B cell (primary cell): ENCODE results near the gene BIRC7. TPM values are rescaled to one million over a fixed set of nuclear protein-coding genes. Genes with fewer than 3 reads are reported as not detected.

Experiments
- ATAC-seq: fragments of 200-7000 bp; cut with Tn5 transposase; one replicate; pipeline ENCODE4 v1.10.0; 2021; ENCODE audit warnings: low read depth, mild to moderate bottlenecking, moderate number of reproducible peaks, moderate library complexity
- CTCF ChIA-PET: fragments of 350-600 bp; sonication (Branson Sonifier 250); formaldehyde crosslinking; loops from one replicate; lab custom pipeline; 2021; ENCODE audit warnings: antibody characterized with exemption, inconsistent platforms; lab: Charles Lee
- POLR2A ChIA-PET: fragments of 350-600 bp; sonication (Branson Sonifier 250); formaldehyde crosslinking; loops from one replicate; lab custom pipeline; 2021; ENCODE audit warnings: antibody characterized with exemption; lab: Charles Lee
- DNase-seq: peaks from one replicate; pipeline ENCODE4 v3.0.0; 2013
- H2AFZ ChIP-seq: 2 replicates; pipeline ENCODE4 v1.6.1; 2012; ENCODE audit warnings: mild to moderate bottlenecking, low read depth, low read length; ENCODE audit not compliant: insufficient read depth, poor library complexity, severe bottlenecking
- H3K27ac ChIP-seq, 2 donors: 1 replicate in 1 of 2; 2 replicates in 1 of 2; pipeline ENCODE4 v1.5.1; 2012 to 2013; ENCODE audit warnings: low read length in 2 of 2, mild to moderate bottlenecking in 2 of 2, moderate library complexity in 1 of 2
- H3K27me3 ChIP-seq, 4 experiments: fragments of 200-600 bp in 1 of 4; sonication (generic) in 1 of 4; replicated peaks in 1 of 4; 1 replicate in 2 of 4; 2 replicates in 2 of 4; pipeline versions ENCODE4 v1.6.1 to v1.7.0; 2013 to 2016; ENCODE audit warnings: low read length in 3 of 4, mild to moderate bottlenecking in 2 of 4, mixed read lengths in 1 of 4, moderate library complexity in 1 of 4; ENCODE audit not compliant: insufficient read depth in 4 of 4, control insufficient read depth in 3 of 4; ENCODE audit errors: control extremely low read depth in 1 of 4
- H3K36me3 ChIP-seq, 2 experiments: replicated peaks in 1 of 2; 1 replicate in 1 of 2; 2 replicates in 1 of 2; pipeline versions ENCODE4 v1.6.1 to v1.7.1; 2013; ENCODE audit warnings: low read length in 1 of 2; ENCODE audit not compliant: insufficient read depth in 2 of 2, control insufficient read depth in 1 of 2; ENCODE audit errors: control extremely low read depth in 1 of 2, extremely low read depth in 1 of 2
- H3K4me1 ChIP-seq, 2 donors: fragments of 200-600 bp in 1 of 2; sonication (generic) in 1 of 2; 1 replicate in 1 of 2; 2 replicates in 1 of 2; pipeline versions ENCODE4 v1.5.1 to v1.6.1; 2013 to 2017; ENCODE audit warnings: low read length in 2 of 2; ENCODE audit not compliant: control insufficient read depth in 2 of 2, insufficient read depth in 2 of 2
- H3K4me2 ChIP-seq: replicated peaks from 2 replicates; pipeline ENCODE3; 2012; ENCODE audit warnings: mild to moderate bottlenecking, low read depth, low read length; ENCODE audit not compliant: poor library complexity, severe bottlenecking
- H3K4me3 ChIP-seq, 5 experiments: fragments of 200-600 bp in 1 of 5; sonication (generic) in 1 of 5; 1 replicate in 3 of 5; 2 replicates in 2 of 5; pipeline versions ENCODE4 v1.5.1 to v1.7.0; 2011 to 2016; ENCODE audit warnings: low read length in 4 of 5, mild to moderate bottlenecking in 4 of 5, low read depth in 2 of 5, control low read depth in 1 of 5, moderate library complexity in 1 of 5; ENCODE audit not compliant: insufficient read depth in 1 of 5; ENCODE audit errors: control extremely low read depth in 1 of 5, extremely low read depth in 1 of 5
- H3K79me2 ChIP-seq: fragments of 200-600 bp; sonication (generic); one replicate; pipeline ENCODE4 v1.6.0; 2016; ENCODE audit warnings: low read length; ENCODE audit not compliant: control insufficient read depth, insufficient read depth
- H3K9ac ChIP-seq: fragments of 200-600 bp; sonication (generic); 2 replicates; pipeline ENCODE4 v1.6.1; 2017; ENCODE audit warnings: mild to moderate bottlenecking, low read length, moderate library complexity
- H3K9me3 ChIP-seq, 3 donors: one replicate each; pipeline versions ENCODE4 v1.6.1 to v1.7.1; 2013; ENCODE audit warnings: low read length in 2 of 3; ENCODE audit not compliant: control insufficient read depth in 2 of 3, insufficient read depth in 1 of 3; ENCODE audit errors: control extremely low read depth in 1 of 3
- H4K20me1 ChIP-seq: 2 replicates; pipeline ENCODE4 v1.6.0; 2012; ENCODE audit warnings: mild to moderate bottlenecking, low read length; ENCODE audit not compliant: insufficient read depth, control insufficient read depth, poor library complexity, severe bottlenecking
- H3K27ac Mint-ChIP-seq: one replicate; pipeline ENCODE4 v1.8.0; 2021; ENCODE audit warnings: mixed read lengths
- H3K27me3 Mint-ChIP-seq: one replicate; pipeline ENCODE4 v1.8.0; 2021; ENCODE audit warnings: mixed read lengths
- H3K4me1 Mint-ChIP-seq: one replicate; pipeline ENCODE4 v1.8.0; 2021; ENCODE audit warnings: mixed read lengths
- H3K4me3 Mint-ChIP-seq: one replicate; pipeline ENCODE4 v1.8.0; 2021; ENCODE audit warnings: mixed read lengths
- H3K9me3 Mint-ChIP-seq: one replicate; pipeline ENCODE4 v1.8.0; 2022; ENCODE audit warnings: mixed read lengths; ENCODE audit not compliant: insufficient read depth
- CTCF ChIP-seq: fragments of 200-600 bp; IDR thresholded peaks from one replicate; pipeline ENCODE4 v1.8.0; 2022; ENCODE audit warnings: antibody characterized with exemption, mild to moderate bottlenecking
- EZH2 ChIP-seq: IDR thresholded peaks from 2 replicates; pipeline ENCODE4 v1.6.1; 2012; ENCODE audit warnings: borderline replicate concordance, low read depth, mild to moderate bottlenecking, moderate library complexity, low read length; ENCODE audit not compliant: insufficient read depth, poor library complexity, severe bottlenecking
- WGBS: methylation state at CpG from one replicate; pipeline ENCODE4 v1.1.5; 2013; ENCODE audit warnings: missing lambda C conversion rate; ENCODE audit not compliant: insufficient coverage; 5-methylcytosine and 5-hydroxymethylcytosine counted together
- intact Hi-C: fragments of 100-400 bp; cut with micrococcal nuclease; formaldehyde crosslinking; loops from one replicate; pipeline ENCODE4 v1.10.0; 2022
- polyA plus RNA-seq: library from polyadenylated mRNA; depleted of rRNA; stranded (reverse); fragments of >200 nt; gene quantifications from 2 replicates; pipeline ENCODE4 v1.2.3, GENCODE V29; 2012
- total RNA-seq, 2 donors: library from RNA; stranded (reverse); fragments of 120-200 nt in 1 of 2; gene quantifications; 1 replicate in 1 of 2; 2 replicates in 1 of 2; pipeline versions ENCODE4 v1.2.3 to v1.2.4, GENCODE V29; 2013 to 2022

Gene BIRC7
- total and polyA plus RNA-seq, 2 donors (not counting 1 experiment from before 2014, with no cell fraction given) = 0.12 TPM; not detected in 1

GRCh38 chr20:63236116-63236837, 572 bp downstream of the BIRC7 start:
- Histone ChIP-seq H3K9me3 (peaks cover 0 to 13% (median 0%) of the 10 kb centered on the region in 3 donors), H2AFZ (no peak overlapping the region), H3K4me1 (peaks cover 0 to 4% of the 10 kb centered on the region in 2 donors), H3K4me2 (no peak overlapping the region), H3K36me3 (no peaks in the 10 kb centered on the region), H4K20me1 (no peaks in the 10 kb centered on the region), H3K27ac (no peak overlapping the region), H3K9ac (no peak overlapping the region), H3K79me2 (no peaks in the 10 kb centered on the region), H3K4me3 (no peak overlapping the region), H3K27me3 (peaks cover 0 to 26% (median 7%) of the 10 kb centered on the region in 4 experiments)
- intact Hi-C loops = no loop called here
- Mint-ChIP-seq H3K27me3 (peaks cover 16% of the 10 kb centered on the region), H3K4me3 (no peak overlapping the region), H3K4me1 (peaks cover 3% of the 10 kb centered on the region), H3K9me3 (no peaks in the 10 kb centered on the region), H3K27ac (no peak overlapping the region)
- TF ChIP-seq CTCF (no peak), EZH2 (no peak)
- DNase-seq (no peak), ATAC-seq (no peak)
- 90% methylated on average over 26 of the region's 26 CpGs for WGBS
- ChIA-PET POLR2A (interaction anchor here (0.6 kb wide), 1 partner anchor 8 kb away, joined by 9 read pairs; no protein-coding TSS in a partner anchor), CTCF (interaction anchor here (1.8 to 4.7 kb wide), 2 partner anchors 13 to 145 kb away, joined by 4 to 35 read pairs; no protein-coding TSS in a partner anchor)

GRCh38 chr20:63238031-63238430, 2.3 kb downstream of the BIRC7 start:
- intact Hi-C loops = no loop called here
- no peaks in the 10 kb centered on the region for H3K9me3 Mint-ChIP-seq
- peaks cover 7% of the 10 kb centered on the region for H3K27me3 Mint-ChIP-seq
- Histone ChIP-seq H3K9me3 (peaks cover 0 to 13% (median 0%) of the 10 kb centered on the region in 3 donors), H3K4me1 (peaks cover 0 to 4% of the 10 kb centered on the region in 2 donors), H3K79me2 (no peaks in the 10 kb centered on the region), H3K4me3 (no peak overlapping the region), H3K4me2 (no peak overlapping the region), H4K20me1 (no peaks in the 10 kb centered on the region), H2AFZ (no peak overlapping the region), H3K27ac (no peak overlapping the region), H3K9ac (no peak overlapping the region), H3K27me3 (peaks cover 0 to 17% (median 4%) of the 10 kb centered on the region in 4 experiments), H3K36me3 (no peaks in the 10 kb centered on the region)
- DNase-seq (no peak), ATAC-seq (no peak)
- no peak overlapping the region for H3K4me3 Mint-ChIP-seq
- peaks cover 3% of the 10 kb centered on the region for H3K4me1 Mint-ChIP-seq
- POLR2A ChIA-PET = no interaction called here
- TF ChIP-seq CTCF (no peak), EZH2 (no peak)
- H3K27ac Mint-ChIP-seq = no peak overlapping the region
- CTCF ChIA-PET = interaction anchor here (0.7 kb wide), 1 partner anchor 15 kb away, joined by 3 read pairs; no protein-coding TSS in a partner anchor
- WGBS = 85% methylated on average over 10 of the region's 10 CpGs
